ENCODE results near the gene NEO1.
A peak's percentile ranks its signal among the peaks of the same experiment; 100 is the strongest.

The NEO1 gene

DNA sequence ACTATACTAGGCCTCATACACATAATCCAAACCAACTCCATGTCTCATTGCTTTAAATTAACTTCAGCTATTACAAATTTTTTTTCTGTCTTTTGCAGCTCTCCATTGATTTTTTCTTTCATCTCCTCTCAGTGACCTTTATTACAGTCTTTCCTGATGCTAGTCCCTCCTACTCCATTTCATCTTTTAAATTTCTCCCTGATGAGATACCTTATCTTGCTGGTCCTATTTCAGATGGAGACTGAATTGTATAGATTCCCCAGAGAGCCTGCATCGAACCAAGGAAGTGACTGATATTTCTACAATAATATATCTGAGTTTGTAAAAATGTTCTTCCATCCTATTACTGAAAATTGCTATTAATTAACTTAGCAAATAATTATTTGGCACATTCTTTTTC, 45.7 kb upstream of the NEO1 start:
- Histone ChIP-seq H3K27me3 (ENCODE audit: control insufficient read depth in 1 of 2, insufficient read depth in 1 of 2, low read length in 2 of 2) (peaks cover 0 to 4% of the 10 kb centered on the region in 2 experiments), H4K8ac (ENCODE audit: low read length) (no peak overlapping the region), H3K18ac (ENCODE audit: low read depth in 1 of 2, low read length in 2 of 2) (no peak overlapping the region), H3K14ac (ENCODE audit: low read length in 2 of 2) (no peak overlapping the region), H3K4me1 (ENCODE audit: control insufficient read depth, insufficient read depth, low read depth, low read length) (peaks cover 17% of the 10 kb centered on the region), H2AK5ac (ENCODE audit: low read length, severe bottlenecking) (no peak overlapping the region), H2BK12ac (ENCODE audit: low read length in 2 of 2) (no peak overlapping the region), H3K4me2 (ENCODE audit: low read length, poor library complexity, severe bottlenecking) (no peak overlapping the region), H3K23ac (ENCODE audit: low read length in 2 of 2) (no peak overlapping the region), H3K9ac (ENCODE audit: low read length) (no peak overlapping the region), H3K4me3 (ENCODE audit: insufficient read depth in 1 of 2, low read depth in 1 of 2, low read length in 2 of 2) (no peak overlapping the region), H2AFZ (ENCODE audit: low read depth, low read length) (no peak overlapping the region), H3K4ac (ENCODE audit: low read depth in 1 of 2, low read length in 2 of 2) (no peak overlapping the region), H3K36me3 (ENCODE audit: control insufficient read depth in 1 of 2, insufficient read depth in 2 of 2, low read depth in 1 of 2, low read length in 2 of 2) (no peaks in the 10 kb centered on the region), H3K9me3 (ENCODE audit: control insufficient read depth, low read length) (no peaks in the 10 kb centered on the region), H3K27ac (ENCODE audit: low read length, poor library complexity, severe bottlenecking) (no peak overlapping the region), H2BK15ac (ENCODE audit: low read depth, poor library complexity, severe bottlenecking) (no peak overlapping the region), H3K79me1 (replicated peaks; ENCODE audit: low read length, poor library complexity, severe bottlenecking) (no peaks in the 10 kb centered on the region), H2BK120ac (ENCODE audit: low read depth, low read length) (no peak overlapping the region), H4K91ac (ENCODE audit: low read length) (no peak overlapping the region), H2BK5ac (ENCODE audit: low read depth, low read length, poor library complexity, severe bottlenecking) (no peak overlapping the region)
- DNase-seq: no peak
- WGBS: no CpG with 5 or more reads among the region's 1 CpG

DNA sequence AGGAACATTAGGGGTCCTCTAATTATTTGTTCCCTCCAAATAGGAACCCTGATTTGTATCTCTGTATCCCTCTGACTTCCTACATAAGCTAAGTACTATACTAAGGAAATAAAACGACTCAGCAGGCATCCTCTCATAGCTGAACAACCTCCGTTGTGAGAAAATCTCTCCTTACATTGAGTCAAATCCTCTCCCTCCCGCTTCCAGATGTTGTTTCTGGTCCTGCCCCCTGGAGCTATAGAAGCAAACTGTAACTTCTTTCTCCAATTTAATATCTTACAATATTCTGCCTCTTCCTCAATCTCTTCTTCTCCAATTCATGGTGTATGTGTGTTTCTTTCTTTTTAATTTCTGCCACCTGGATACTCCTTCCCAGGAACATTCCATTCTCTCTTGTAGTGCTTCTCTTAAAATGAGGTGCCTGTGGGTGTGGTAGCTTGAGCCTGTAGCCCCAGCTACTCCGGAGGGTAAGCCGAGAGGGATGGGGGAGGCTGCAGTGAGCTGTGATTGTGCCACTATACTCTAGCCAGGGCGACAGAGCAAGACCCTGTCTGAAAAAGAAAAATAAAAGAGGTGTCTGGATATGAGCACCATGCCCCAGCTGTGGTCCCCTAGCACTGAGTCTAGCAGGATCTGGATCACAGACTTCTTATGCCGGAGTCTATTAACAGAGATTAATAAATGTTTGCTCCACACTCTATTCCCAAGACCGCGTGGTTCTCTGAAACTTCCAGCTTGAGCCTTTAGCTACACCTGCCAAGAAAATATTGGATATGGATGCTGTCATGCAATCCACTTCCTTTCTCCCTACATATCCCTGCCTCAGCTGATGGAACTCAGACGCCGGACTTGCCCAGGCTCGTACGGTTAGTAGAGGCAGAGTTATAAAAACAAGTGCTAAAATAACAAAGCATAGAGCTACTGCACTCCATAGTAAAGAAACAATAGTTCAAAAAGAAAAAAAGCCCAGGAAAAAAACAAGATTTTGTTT, 42.9 kb upstream of the NEO1 start:
- H3K9ac ChIP-seq (ENCODE audit: low read length): peak overlapping the region; percentile 41
- no peak overlapping the region for H4K8ac ChIP-seq (ENCODE audit: low read length)
- 79% methylated on average over 9 of the region's 13 CpGs for WGBS
- H3K79me1 ChIP-seq (replicated peaks; ENCODE audit: low read length, poor library complexity, severe bottlenecking): no peaks in the 10 kb centered on the region
- H3K27me3 ChIP-seq (ENCODE audit: control insufficient read depth in 1 of 2, insufficient read depth in 1 of 2, low read length in 2 of 2): peaks cover 0 to 4% of the 10 kb centered on the region in 2 experiments
- no peak overlapping the region for H3K14ac ChIP-seq (ENCODE audit: low read length in 2 of 2)
- no peak overlapping the region for H2BK120ac ChIP-seq (ENCODE audit: low read depth, low read length)
- H3K4ac ChIP-seq (ENCODE audit: low read depth in 1 of 2, low read length in 2 of 2): peak overlapping the region in 1 of 2 experiments; percentile 61
- H3K4me2 ChIP-seq (ENCODE audit: low read length, poor library complexity, severe bottlenecking): no peak overlapping the region
- peaks cover 15% of the 10 kb centered on the region for H3K4me1 ChIP-seq (ENCODE audit: control insufficient read depth, insufficient read depth, low read depth, low read length)
- no peak overlapping the region for H3K18ac ChIP-seq (ENCODE audit: low read depth in 1 of 2, low read length in 2 of 2)
- no peak overlapping the region for H2AFZ ChIP-seq (ENCODE audit: low read depth, low read length)
- H2BK12ac ChIP-seq (ENCODE audit: low read length in 2 of 2): no peak overlapping the region
- no peak for DNase-seq
- no peaks in the 10 kb centered on the region for H3K9me3 ChIP-seq (ENCODE audit: control insufficient read depth, low read length)
- peak overlapping the region; percentile 86 for H2AK5ac ChIP-seq (ENCODE audit: low read length, severe bottlenecking)
- no peak overlapping the region for H3K23ac ChIP-seq (ENCODE audit: low read length in 2 of 2)
- H3K4me3 ChIP-seq (ENCODE audit: insufficient read depth in 1 of 2, low read depth in 1 of 2, low read length in 2 of 2): no peak overlapping the region
- H4K91ac ChIP-seq (ENCODE audit: low read length): no peak overlapping the region
- H3K36me3 ChIP-seq (ENCODE audit: control insufficient read depth in 1 of 2, insufficient read depth in 2 of 2, low read depth in 1 of 2, low read length in 2 of 2): no peaks in the 10 kb centered on the region
- H2BK5ac ChIP-seq (ENCODE audit: low read depth, low read length, poor library complexity, severe bottlenecking): peak overlapping the region; percentile 11
- H2BK15ac ChIP-seq (ENCODE audit: low read depth, poor library complexity, severe bottlenecking): no peak overlapping the region
- peak overlapping the region; percentile 81 for H3K27ac ChIP-seq (ENCODE audit: low read length, poor library complexity, severe bottlenecking)

DNA sequence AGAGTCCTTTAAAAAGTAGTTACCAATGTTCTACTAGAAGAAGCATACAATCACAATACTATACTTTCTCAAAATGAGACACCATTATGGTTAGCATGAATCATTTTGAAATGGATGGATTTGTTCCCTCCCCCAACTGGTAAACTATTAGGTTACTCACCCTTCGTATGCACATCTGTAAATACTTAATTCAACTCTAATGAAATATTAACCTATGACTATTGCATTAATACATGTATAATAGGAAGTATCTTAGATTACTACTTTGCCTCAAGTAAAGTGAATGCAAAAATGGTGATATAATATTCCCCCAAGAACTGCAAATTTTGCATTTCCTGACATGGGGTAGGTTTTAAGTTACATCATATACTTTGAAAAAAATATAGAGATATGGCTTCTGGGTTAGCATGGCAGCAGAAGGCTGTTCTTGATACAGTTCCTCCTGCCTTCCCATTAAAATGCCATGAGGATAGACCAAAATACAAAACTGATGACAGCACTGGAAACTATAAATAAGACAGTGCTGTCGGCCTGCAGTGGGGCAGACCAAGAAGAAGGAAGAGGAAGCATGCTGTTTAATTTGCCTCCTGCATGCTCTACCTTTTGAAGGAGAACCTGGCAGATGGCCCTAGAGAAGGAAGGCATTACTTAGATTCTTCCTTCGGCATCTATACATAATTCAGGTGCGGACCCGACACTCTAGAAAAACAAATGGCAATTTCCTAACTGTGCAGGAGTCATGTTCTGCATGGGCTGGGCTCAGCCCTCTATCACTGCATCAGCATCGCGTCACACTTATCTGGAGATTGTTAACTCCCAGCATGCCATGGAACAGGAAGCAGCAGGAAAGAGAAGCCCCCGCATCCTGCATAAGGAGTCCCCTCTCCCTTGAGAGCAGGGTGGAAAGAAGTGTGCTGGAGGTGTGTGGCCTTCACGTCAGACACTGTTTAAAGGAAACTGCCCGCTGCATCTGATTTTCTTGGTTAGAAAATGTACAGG, 41.8 kb upstream of the NEO1 start:
- Histone ChIP-seq H3K36me3 (ENCODE audit: control insufficient read depth in 1 of 2, insufficient read depth in 2 of 2, low read depth in 1 of 2, low read length in 2 of 2) (no peaks in the 10 kb centered on the region), H3K27me3 (ENCODE audit: control insufficient read depth in 1 of 2, insufficient read depth in 1 of 2, low read length in 2 of 2) (no peaks in the 10 kb centered on the region), H3K4me2 (ENCODE audit: low read length, poor library complexity, severe bottlenecking) (peak overlapping the region; percentile 50), H4K8ac (ENCODE audit: low read length) (no peak overlapping the region), H3K4me3 (ENCODE audit: insufficient read depth in 1 of 2, low read depth in 1 of 2, low read length in 2 of 2) (no peak overlapping the region), H3K14ac (ENCODE audit: low read length in 2 of 2) (no peak overlapping the region), H3K9me3 (ENCODE audit: control insufficient read depth, low read length) (no peaks in the 10 kb centered on the region), H3K4ac (ENCODE audit: low read depth in 1 of 2, low read length in 2 of 2) (no peak overlapping the region), H2AFZ (ENCODE audit: low read depth, low read length) (no peak overlapping the region), H2AK5ac (ENCODE audit: low read length, severe bottlenecking) (no peak overlapping the region), H3K23ac (ENCODE audit: low read length in 2 of 2) (no peak overlapping the region), H3K9ac (ENCODE audit: low read length) (peak overlapping the region; percentile 41), H2BK12ac (ENCODE audit: low read length in 2 of 2) (no peak overlapping the region), H3K27ac (ENCODE audit: low read length, poor library complexity, severe bottlenecking) (peak overlapping the region; percentile 92), H3K4me1 (ENCODE audit: control insufficient read depth, insufficient read depth, low read depth, low read length) (peaks cover 15% of the 10 kb centered on the region), H2BK15ac (ENCODE audit: low read depth, poor library complexity, severe bottlenecking) (no peak overlapping the region), H3K18ac (ENCODE audit: low read depth in 1 of 2, low read length in 2 of 2) (no peak overlapping the region), H2BK5ac (ENCODE audit: low read depth, low read length, poor library complexity, severe bottlenecking) (peak overlapping the region; percentile 68), H2BK120ac (ENCODE audit: low read depth, low read length) (no peak overlapping the region), H4K91ac (ENCODE audit: low read length) (no peak overlapping the region), H3K79me1 (replicated peaks; ENCODE audit: low read length, poor library complexity, severe bottlenecking) (no peaks in the 10 kb centered on the region)
- DNase-seq: no peak
- 84% methylated on average over 9 of the region's 10 CpGs for WGBS

DNA sequence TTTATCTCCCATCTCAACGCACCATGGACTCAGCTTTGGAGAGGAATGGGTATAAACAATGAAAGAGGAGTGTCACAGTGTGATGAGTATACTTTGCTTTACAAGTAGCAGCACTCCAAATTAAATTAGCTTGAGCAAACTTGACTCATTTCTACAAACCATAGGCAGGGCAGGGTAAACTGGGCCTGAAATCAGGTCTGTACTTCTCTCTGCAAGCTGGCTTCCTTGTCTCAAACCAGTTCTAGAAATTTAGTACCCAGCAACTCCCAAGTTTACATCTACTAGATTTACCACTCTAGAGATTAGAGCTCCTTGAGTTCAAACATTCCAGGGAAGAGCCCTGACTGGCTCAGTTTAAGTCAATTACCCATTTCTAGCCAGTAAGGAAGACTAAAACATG, 37.4 kb upstream of the NEO1 start:
- Histone ChIP-seq H4K8ac (ENCODE audit: low read length) (no peak overlapping the region), H3K27me3 (ENCODE audit: control insufficient read depth in 1 of 2, insufficient read depth in 1 of 2, low read length in 2 of 2) (no peaks in the 10 kb centered on the region), H3K23ac (ENCODE audit: low read length in 2 of 2) (no peak overlapping the region), H2BK12ac (ENCODE audit: low read length in 2 of 2) (no peak overlapping the region), H3K4ac (ENCODE audit: low read depth in 1 of 2, low read length in 2 of 2) (no peak overlapping the region), H3K79me1 (replicated peaks; ENCODE audit: low read length, poor library complexity, severe bottlenecking) (no peaks in the 10 kb centered on the region), H3K14ac (ENCODE audit: low read length in 2 of 2) (no peak overlapping the region), H4K91ac (ENCODE audit: low read length) (no peak overlapping the region), H2AK5ac (ENCODE audit: low read length, severe bottlenecking) (no peak overlapping the region), H2BK5ac (ENCODE audit: low read depth, low read length, poor library complexity, severe bottlenecking) (no peak overlapping the region), H3K4me2 (ENCODE audit: low read length, poor library complexity, severe bottlenecking) (no peak overlapping the region), H3K36me3 (ENCODE audit: control insufficient read depth in 1 of 2, insufficient read depth in 2 of 2, low read depth in 1 of 2, low read length in 2 of 2) (no peaks in the 10 kb centered on the region), H2BK15ac (ENCODE audit: low read depth, poor library complexity, severe bottlenecking) (no peak overlapping the region), H3K4me1 (ENCODE audit: control insufficient read depth, insufficient read depth, low read depth, low read length) (peaks cover 9% of the 10 kb centered on the region), H3K9ac (ENCODE audit: low read length) (no peak overlapping the region), H2AFZ (ENCODE audit: low read depth, low read length) (no peak overlapping the region), H3K4me3 (ENCODE audit: insufficient read depth in 1 of 2, low read depth in 1 of 2, low read length in 2 of 2) (no peak overlapping the region), H3K18ac (ENCODE audit: low read depth in 1 of 2, low read length in 2 of 2) (no peak overlapping the region), H3K9me3 (ENCODE audit: control insufficient read depth, low read length) (no peaks in the 10 kb centered on the region), H2BK120ac (ENCODE audit: low read depth, low read length) (no peak overlapping the region), H3K27ac (ENCODE audit: low read length, poor library complexity, severe bottlenecking) (no peak overlapping the region)
- WGBS: 80% methylated on average over 1 of the region's 1 CpG
- no peak for DNase-seq
